ENCODE data around the gene GPR146.

- TF ChIP-seq, protein P1, sequence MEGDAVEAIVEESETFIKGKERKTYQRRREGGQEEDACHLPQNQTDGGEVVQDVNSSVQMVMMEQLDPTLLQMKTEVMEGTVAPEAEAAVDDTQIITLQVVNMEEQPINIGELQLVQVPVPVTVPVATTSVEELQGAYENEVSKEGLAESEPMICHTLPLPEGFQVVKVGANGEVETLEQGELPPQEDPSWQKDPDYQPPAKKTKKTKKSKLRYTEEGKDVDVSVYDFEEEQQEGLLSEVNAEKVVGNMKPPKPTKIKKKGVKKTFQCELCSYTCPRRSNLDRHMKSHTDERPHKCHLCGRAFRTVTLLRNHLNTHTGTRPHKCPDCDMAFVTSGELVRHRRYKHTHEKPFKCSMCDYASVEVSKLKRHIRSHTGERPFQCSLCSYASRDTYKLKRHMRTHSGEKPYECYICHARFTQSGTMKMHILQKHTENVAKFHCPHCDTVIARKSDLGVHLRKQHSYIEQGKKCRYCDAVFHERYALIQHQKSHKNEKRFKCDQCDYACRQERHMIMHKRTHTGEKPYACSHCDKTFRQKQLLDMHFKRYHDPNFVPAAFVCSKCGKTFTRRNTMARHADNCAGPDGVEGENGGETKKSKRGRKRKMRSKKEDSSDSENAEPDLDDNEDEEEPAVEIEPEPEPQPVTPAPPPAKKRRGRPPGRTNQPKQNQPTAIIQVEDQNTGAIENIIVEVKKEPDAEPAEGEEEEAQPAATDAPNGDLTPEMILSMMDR (IDR thresholded peaks at IDR 0.05; ENCODE audit: low read depth, low read length, poor library complexity, severe bottlenecking) = no peak
- no peak for TF ChIP-seq EZH2phosphoT487 (IDR thresholded peaks at IDR 0.05; ENCODE audit: borderline replicate concordance, low read length)
These were observed 61.9 kb downstream of the GPR146 start for GRCh38 chr7:1106063-1106792.
